HG03342 (cell line): ENCODE measurements around the gene ITM2B.
"Not testable (repeated sequence)": the region's sequence is repeated elsewhere in the genome, so short reads cannot be mapped to it uniquely, and the experiment has no call there.

Experiments
- ATAC-seq: cut with Tn5 transposase; IDR thresholded peaks from one replicate; pipeline ENCODE4 v1.9.1; 2021; ENCODE audit warnings: mild to moderate bottlenecking, moderate library complexity; ENCODE audit not compliant: unreplicated experiment

Gene ITM2B

DNA sequence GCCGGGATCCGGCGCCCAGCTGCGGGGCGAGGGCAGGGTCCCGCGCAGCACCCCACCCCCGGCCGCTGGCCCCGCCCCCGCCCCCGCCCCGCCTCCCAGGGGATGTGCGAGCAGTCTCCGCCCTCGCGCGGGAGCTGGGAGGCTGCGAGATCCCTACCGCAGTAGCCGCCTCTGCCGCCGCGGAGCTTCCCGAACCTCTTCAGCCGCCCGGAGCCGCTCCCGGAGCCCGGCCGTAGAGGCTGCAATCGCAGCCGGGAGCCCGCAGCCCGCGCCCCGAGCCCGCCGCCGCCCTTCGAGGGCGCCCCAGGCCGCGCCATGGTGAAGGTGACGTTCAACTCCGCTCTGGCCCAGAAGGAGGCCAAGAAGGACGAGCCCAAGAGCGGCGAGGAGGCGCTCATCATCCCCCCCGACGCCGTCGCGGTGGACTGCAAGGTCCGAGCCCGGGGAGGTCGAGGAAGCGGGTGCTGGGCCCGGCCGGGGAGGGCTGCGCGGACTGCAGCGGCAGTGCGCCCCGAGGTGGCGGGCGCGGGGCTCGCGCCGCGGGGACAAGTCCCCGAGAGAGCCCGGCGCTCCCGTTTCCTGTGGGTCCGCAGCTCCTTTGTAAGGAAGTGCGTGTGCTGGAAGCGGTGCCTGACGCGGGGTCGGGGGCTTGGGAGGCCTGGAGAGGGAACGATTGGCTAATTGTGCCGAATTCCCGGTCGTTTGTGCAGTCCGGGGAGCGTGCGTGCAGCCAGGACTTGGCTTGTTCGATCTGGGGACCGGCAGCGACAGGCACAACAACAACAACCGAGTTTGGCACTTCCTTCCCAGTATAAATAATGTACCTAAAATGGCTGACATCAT, at the start of gene ITM2B:
ITM2B (plus strand) TSS at position 161 of the 843 bp plus-strand sequence; CDS start at position 316, 155 bp downstream.
- peak; percentile 52 for ATAC-seq

DNA sequence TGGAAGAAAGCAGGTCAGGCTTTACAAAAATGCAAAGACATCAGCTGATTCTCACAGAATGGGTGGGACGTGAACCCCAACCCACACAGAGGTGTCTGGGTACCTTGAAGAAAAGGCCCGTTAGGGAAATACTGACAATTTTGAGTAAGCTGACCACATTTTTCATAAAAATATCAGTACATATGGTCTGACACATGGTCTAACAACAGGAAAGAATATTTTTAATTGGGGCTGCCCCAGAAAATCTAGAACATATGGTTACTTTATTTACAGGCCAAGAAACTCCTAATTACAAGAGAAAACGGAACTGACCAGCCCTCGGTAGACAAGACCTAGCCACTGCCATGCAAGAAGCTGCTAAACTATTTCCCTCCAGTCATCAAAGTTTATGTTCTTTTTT, 48.7 kb upstream of the ITM2B start:
- no peak for ATAC-seq

DNA sequence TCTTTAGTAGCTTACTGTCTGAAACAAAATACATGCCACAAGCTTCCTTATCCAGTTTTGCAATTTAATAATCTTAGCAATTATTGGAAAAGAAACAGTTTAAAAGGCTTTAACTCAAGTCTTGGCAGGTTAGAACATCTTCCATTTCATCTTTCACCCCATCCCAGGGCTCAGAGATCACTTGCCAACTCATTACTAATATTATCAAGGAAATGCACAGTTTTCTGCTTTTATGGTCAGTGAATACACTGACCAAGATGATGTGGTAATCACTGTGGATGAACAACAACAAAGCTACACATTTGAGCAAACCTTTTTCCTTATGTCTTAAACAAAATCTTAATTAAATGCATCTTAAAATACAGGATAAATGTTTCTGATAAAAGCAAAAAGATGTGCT, 48.0 kb upstream of the ITM2B start:
- ATAC-seq, result no peak

DNA sequence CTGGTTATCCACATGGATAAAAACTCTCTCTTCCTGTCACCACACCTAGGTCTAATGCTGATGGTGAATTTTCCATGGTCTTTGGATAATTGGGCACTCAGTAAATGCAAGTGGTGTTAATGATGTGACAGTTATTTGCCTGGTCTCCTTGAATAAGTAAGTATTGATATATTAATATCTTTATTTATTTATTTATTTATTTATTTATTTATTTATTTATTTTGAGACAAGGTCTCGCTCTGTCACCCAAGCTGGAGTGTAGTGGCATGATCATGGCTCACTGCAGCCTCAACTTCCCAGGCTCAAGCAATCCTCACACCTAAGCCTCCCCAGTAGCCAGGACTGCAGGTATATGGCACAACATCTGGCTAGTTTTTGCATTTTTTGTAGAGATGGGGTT, 46.3 kb upstream of the ITM2B start:
- ATAC-seq, result no peak

DNA sequence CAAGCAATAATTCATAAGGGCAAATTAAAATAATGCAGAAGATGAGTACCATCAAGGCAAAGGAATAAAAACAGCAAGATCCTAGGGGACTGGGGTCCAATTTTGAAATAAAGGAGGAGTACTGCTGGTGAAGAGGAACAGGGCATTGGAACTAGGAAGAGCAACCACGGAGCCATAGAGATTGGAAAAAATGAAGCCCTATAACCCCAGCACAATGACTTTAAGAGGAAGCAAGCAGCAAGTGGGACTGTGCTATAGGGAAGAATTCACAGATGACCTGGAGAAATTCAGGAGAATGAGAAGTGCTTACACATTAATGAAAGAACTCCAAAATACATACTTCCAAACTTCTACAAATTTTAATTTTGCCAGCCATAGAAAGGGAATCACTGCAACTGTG, 44.9 kb upstream of the ITM2B start:
- no peak for ATAC-seq

DNA sequence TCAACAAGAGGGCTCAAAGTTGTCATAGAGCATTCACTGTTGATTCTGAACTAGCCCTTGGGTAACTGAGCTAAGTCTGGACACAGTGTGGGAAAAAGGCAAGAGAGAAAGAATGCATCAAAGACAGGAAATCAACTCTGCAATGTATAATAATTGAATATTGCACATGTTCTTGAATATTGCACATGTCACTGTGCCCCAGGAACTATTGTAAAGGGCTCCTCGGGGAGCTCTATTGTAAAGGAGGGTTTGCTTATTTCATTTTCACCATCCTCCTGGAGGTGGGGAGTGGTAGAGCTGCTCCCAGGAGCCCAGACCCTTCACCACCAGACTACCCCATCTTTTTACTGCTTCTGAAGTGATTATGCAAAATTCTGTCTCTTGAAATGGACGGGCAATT, 44.4 kb upstream of the ITM2B start:
- no peak for ATAC-seq

DNA sequence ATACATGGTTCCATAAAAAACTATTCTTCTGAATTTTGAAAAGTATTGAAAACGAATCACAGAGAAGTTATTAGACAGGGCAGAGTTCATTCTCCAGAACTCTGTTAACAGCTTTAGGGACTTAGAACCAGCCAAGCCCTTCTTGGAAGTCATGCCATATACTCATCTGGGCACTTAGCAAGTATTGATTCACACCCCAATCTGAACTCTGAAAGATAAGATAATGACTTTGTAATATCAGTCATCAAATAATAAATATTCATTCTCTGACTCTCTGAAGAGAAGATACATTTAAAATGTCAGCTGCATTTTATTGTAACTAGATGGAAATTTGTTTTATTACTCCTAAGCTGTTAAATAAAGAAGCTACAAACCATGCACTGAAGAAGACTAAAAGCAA, 43.8 kb upstream of the ITM2B start:
- no peak for ATAC-seq

DNA sequence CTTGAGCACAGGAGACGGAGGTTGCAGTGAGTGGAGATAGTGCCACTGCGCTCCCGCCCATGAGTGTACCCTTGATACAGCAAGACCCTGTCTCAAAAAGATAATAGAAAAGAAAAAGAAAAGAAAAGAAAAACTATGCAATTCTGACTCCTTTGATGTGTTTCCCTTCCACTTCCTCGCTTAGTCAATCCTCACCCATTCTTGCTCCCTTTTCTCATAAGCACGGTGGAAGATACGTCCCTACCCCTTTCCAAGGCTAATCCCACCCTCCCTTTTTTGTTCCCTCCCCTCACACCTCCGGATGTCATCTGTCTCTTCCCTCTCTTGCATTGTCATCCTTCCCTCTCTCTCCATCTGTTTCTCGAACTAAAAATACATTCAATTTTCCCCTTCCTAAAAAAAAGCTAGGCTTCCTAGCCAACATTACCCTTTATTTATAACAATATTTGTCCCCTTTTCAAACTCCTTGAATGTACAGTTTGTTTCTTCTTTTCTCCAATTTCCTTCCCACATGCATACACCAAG, 40.5 kb upstream of the ITM2B start:
- ATAC-seq, result no peak

DNA sequence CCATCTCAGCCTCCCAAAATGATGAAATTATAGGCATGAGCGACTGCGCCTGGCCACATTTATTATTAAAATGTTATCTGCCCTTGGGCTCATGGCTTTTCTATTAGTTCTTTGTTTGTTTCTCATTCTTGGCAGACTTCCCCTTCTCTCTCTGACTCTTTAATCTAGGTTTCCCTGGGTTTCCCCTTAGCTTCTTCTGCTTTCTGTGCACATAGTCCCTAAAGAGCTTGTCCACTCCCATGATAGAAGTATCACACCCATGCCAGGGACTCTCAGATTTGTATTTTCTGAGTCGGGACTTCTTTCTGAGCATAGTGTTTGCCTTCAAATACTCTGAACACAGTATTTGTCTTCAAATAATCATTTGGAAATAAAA, 38.6 kb upstream of the ITM2B start:
- peak; percentile 73 for ATAC-seq

DNA sequence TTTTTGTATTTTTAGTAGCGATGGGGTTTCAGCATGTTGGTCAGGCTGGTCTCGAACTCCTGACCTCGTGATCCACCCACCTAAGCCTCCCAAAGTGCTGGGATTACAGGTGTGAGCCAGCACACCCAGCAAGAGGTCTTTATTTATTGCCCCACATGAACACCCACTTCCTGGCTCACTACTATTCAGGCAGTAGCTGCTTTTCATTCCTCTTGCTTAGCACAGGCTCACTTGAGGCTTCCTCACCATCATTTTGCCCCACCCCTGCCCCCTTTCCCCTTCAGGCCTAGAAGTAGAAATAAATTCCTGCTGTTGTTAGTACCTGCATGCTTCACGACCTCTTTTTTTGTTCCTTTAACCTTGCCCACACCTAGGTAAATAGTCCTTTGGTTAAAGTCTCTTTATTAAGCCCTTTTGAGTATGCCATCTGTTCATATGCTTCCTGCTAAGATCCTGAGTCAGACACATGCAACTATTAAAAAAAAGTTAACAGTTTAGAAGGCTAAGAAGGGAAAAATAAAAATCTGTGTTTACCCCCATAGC, 33.5 kb upstream of the ITM2B start:
- no peak for ATAC-seq

DNA sequence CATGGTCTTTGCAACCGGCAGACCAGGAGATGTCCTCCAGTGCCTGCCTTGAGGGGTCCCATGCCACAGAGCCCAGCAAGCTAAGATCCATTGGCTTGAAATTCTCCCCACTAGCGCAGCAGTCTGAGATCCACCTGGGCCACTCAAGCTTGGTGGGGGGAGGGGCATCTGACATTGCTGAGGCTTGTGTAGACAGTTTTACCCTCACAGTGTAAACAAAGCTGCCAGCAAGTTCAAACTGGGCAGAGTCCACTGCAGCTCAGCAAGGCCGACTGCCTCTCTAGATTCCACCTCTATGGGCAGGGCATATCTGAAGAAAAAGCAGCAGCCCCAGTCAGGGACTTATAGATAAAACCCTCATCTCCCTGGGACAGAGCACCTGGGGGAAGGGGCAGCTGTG, 32.0 kb upstream of the ITM2B start:
- no peak for ATAC-seq

DNA sequence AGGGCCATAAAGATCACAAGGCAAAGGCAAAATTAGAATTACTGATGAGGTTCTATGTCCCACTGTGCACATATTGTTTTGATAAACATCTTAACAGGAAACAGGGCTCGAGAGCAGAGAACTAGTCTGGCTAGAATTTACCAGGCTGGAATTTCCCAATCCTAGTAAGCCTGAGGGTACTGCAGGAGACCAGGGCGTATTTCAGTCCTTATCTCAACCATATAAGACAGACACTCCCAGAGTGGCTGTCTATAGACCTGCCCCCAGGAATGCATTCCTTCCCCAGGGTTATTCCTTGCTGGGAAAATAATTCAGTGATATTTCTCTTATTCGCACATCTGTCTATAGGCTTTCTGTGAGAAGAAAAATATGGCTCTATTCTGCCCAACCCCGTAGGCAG, 25.8 kb upstream of the ITM2B start:
- ATAC-seq, result not testable (repeated sequence)

DNA sequence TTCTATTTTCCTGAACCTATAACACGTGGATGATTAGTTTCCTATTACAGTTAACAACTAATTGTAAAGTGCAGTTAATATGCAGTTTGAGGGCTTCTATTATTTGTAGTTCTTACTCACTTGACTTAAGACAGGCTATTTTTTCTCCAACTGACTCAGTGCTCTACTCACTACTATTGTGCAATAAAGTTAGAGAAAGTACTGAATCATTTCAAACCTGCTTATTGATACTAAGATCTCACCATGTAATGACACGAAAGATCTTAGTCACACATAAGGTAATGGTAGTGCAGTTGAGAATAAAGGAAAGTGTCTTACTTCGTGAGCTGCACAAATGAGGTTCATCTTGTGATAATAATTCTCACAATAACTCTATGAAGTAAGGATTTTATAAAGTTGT, 22.8 kb upstream of the ITM2B start:
- ATAC-seq, result no peak

DNA sequence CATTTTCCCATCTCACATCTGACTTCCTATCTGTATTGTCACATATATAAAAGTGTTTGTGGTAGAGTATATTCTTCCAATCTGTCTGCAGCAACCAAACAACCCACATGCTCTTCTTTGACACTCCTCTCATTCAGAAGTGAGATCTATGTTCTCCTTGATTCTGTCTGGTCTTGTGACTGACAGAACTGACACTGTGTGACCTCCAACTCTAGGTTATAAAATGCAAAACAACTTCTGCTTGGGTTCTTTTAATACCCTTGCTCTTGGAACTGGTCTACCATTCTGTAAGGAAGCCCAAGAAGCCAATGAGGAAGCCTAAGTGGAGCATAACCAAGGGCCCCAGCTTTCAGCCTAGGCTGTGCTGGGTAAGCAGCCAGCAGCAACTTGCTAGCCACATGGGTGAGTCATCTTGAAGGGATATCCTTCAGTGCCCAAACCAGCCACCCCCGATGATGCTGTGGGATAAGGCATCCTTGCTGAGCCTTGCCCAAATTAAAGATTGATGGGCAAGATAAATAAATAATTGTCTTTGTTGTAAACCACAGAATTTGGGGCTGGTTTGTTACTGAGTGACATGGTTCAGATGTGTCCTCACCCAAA, 18.4 kb upstream of the ITM2B start:
- ATAC-seq, result no peak

DNA sequence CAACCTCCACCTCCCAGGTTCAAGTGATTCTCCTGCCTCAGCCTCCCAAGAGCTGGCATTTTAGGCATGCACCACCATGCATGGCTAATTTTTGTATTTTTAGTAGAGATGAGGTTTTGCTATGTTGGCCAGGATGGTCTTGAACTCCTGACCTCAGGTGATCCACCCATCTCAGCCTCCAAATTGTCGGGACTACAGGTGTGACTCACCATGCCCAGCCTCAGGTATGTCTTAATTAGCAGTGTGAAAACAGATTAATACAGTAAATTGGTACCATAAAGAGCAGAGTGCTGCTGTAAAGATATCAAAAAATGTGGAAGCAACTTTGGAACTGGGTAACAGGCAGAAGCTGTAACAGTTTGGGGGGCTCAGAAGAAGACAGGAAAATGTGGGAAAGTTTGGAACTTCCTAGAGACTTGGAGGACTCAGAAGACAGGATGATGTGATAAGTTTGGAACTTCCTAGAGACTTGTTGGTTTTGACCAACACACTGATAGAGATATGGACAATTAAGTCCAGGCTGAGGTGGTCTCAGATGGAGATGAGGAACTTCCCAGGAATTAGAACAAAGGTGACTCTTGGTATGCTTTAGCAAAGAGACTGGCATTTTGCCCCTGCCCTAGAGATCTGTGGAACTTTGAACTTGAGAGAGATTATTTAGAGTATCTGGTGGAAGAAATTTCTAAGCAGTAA, 17.3 kb upstream of the ITM2B start:
- ATAC-seq, result not testable (repeated sequence)

DNA sequence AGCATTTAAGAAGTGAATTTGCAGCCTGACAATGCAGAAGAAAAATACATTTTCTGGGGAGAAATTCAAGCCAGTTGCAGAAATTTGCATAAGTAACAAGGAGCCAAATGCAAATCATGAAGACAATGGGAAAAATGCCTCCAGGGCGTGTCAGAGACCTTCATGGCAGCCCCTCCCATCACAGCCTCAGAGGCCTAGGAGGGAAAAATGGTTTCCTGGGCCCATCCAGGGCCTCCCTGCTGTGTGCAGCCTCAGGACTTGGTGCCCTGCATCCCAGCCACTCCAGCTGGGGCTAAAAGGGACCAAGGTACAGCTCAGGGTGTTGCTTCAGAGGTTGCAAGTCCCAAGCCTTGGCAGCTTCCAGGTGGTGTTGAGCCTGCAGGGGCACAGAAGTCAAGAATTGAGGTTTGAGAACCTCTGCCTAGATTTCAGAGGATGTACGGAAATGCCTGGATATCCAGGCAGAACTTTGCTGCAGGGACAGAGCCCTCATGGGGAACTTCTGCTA, 16.7 kb upstream of the ITM2B start:
- ATAC-seq, result no peak

DNA sequence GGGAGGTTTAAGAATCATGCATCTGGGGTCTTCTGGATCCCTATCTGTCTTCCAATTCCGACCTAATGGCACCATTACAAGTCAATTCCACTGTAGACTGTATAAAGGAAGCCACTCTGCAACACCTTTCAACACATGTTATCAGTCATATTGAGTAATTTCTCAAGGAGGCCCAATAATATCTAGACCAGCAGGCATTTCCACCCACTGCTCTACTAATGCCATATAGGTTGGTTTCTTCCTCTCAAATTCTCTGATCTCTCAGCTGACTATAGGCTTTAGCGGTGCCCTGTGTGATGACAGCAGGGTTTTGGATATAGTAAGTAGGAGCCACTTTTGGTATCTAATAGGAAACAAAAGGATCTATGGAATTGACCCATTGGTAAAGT, 12.4 kb upstream of the ITM2B start:
- no peak for ATAC-seq

DNA sequence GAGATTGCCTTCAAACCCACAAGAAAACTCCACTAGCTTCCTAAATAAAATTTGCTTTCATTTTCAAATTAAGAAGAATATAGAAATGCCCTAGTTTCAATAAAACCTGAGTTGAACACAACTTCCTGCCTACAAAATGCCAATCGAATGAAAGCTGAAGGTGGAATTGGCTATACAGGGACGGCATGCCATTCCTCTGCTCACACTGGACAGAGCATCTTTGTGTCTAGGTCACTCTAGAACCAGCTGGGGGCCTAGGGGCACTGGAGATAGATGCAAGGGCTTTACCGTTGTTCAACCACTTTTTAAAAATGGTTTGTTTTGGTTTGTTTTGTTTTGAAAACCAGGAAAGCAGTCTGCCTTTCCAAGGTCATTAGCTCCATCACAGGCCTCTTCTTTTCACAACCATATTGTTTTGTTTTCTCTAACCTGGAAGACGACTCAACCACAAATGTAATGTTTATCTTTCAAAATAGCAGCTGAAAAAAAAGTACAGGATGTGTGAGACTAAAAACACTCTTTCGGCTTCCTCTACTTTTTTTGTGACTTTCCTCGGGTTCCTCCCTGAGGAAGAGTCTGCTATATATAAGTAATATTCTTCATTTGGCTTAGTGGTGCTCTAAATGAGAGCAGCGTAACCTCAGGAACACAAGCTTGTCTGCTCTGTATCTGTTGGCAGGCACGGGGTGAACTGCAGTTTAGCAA, 11.9 kb upstream of the ITM2B start:
- ATAC-seq, result no peak

DNA sequence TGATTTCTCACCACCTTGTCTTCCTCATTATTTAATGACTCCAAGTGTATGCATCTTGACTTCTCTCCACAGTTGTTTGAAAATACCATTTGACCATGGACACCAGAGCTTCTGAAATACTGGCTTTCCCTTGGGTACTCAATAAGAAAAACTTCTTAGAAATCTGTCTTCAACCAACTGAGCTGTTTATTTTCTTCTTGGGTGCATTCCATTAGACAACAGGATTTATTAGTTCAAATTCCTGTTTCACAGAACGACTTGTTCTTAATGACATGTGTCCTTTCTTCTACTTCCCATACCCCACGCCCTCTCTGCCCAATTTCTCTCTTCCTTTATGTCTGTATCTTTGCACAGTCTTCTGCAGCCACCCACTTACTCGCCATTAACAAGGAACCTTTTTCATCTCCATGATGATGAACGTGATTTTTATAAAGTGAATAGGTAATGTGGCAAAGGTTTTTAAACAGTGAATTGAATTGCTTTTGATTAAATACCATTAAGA, 11.3 kb upstream of the ITM2B start:
- no peak for ATAC-seq
